HG02938 (cell line): Measurements from ENCODE around the gene HSPA6.
A peak's percentile ranks its signal among the peaks of the same experiment; 100 is the strongest.
"Not testable (repeated sequence)": the region's sequence is repeated elsewhere in the genome, so short reads cannot be mapped to it uniquely, and the experiment has no call there.

Experiments used
- ATAC-seq: cut with Tn5 transposase; IDR thresholded peaks from one replicate; pipeline ENCODE4 v1.9.1; 2021; ENCODE audit warnings: mild to moderate bottlenecking, moderate library complexity; ENCODE audit not compliant: unreplicated experiment

The HSPA6 gene

GRCh38 chr1:161531986-161532643 lies 7.8 kb downstream of the HSPA6 start:
- no peak for ATAC-seq

DNA sequence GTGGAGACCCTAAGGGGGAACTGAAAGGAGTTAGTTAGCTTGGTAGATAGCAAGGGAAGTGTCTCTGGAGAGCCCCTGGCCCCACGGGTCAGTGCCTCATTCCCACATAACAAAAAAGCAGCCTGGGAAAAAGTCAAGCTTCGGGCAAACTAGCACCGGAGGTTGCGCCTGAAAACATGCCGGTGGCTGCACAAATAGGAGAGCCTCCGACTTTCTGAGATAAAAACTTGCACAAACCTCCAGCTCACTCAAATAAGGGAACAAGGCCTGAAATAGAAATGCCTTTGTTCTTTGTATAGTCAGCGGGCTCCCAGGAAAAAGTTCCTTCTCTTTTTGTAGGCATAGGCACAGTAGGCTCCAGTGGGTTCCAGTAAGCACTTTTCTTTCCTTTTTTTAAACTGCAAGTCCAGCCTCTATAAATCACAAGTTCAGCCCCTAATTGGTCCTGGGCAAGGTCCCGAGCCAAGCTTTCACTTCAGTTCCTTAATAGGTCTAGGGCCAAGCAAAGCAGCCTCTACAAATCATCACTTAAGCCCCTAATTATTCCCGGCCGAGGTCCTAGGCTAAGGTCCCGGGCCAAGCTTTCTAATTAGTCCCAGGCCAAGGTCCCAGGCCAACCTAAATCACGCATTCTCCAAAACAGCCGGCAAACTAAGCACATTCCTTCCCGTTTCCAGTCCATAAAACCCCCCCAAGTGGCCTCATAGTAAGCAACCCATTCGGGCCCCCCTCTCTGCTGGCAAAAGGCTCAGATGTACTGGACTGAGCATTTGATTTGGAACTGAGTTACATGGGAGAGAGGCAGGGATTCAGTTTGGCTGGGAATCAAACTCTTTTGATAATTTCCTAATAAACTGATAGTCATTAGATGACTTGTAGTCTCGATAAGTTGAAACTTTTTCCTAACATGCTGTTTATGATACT lies 8.6 kb downstream of the HSPA6 start:
- not testable (repeated sequence) for ATAC-seq

DNA sequence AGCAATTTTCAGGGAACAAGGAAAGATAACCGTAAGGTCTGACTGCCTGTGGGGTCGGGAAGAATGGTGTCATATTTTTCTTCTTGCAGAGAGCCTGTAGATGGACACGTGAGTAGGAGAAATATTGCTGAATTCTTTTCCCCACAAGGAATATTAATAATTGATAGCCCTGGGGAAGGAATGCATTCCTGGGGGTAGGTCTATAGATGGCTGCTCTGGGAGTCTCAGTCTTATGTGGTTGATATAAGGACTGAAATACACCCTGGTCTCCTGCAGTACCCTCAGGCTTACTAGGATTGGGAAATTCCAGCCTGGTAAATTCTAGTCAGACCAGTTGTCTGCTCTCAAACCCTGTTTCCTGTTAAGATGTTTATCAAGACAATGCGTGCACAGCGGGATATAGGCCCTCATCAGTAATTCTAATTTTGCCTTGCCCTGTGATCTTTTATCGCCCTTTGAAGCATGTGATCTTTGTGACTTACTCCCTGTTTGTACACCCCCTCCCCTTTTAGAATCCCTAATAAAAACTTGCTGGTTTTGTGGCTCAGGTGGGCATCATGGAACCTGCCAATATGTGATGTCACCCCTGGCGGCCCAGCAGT lies 12.8 kb downstream of the HSPA6 start:
- ATAC-seq: not testable (repeated sequence)

- ATAC-seq: not testable (repeated sequence)
Observed at GRCh38 chr1:161538925-161539479, 14.7 kb downstream of the HSPA6 start.

- peak; percentile 53 for ATAC-seq
Observed at GRCh38 chr1:161539731-161540569, 15.6 kb downstream of the HSPA6 start.

GRCh38 chr1:161540570-161540960 lies 16.2 kb downstream of the HSPA6 start:
- peak; percentile 27 for ATAC-seq

DNA sequence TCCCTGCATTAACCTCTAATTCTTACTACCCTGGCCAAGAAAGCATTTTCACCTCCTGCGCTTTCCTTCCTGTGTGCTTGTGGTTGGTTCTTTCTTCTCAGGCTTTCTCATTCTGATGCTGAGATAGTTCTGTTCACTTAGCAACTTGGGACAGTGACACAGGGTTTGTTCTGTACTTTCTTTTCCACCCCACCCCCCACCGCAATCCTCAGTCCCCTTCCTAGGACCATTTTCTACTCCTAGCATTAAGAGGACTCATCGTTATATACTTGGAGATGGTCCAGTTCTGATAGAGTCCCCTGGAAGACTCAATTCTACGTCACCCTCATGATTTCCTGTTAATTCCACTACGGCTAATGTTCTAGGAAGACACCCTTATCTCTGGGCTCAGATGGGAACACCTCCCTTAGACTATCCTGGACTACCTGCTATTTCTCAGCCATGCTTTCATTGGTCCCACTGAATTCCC lies 17.8 kb downstream of the HSPA6 start:
- peak; percentile 61 for ATAC-seq

DNA sequence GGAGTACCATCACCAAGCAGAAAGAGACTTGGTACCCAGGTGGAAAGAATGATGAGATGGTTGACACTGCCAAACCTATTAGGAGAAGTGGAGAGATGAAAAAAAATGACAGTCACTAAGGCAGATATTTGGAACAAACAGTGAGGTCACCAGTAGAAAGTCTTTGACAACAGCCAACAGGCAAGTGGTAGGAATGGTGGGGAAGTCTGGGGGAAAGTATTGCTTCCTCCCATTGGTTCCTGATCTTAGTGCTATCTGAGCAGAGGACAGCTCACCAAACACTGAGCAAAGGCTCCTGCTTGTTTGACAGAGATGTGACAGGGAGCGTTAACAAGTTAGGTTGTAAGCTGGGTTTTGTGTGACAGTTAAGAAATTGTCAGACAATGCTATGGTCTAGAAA lies 18.8 kb downstream of the HSPA6 start:
- not testable (repeated sequence) for ATAC-seq

DNA sequence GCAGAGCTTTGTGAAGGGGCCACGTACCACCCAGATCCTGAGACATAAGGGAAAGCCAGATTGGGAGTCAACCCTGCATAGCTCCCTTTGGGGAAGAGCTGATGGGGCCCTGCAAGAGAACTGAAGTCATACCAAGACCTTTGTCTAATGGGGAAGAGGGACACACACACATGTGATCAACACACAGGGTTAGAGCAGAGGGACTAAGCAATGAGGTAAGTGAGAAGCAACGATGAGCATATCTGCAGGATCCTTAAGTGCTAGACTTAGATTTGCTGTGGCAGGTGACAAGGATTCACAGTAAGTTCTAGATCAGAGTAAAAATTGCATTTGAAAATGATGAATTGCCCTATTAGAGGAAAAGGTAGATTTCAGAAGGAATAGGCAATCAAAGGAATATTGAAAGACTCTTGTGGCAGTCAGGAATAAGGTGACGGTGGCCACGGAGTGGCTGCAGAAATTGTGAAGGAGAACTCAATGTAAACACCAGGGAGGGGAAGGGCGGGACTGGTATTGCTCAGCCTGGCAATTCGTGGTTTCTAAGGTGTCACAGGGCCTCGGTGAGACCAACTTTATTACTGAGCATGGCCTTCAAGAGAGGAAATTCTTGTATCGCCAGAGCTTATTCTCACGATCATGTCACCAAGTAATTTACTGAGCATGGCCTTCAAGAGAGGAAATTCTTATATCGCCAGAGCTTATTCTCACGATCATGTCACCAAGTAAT lies 20.8 kb downstream of the HSPA6 start:
- ATAC-seq: not testable (repeated sequence)

DNA sequence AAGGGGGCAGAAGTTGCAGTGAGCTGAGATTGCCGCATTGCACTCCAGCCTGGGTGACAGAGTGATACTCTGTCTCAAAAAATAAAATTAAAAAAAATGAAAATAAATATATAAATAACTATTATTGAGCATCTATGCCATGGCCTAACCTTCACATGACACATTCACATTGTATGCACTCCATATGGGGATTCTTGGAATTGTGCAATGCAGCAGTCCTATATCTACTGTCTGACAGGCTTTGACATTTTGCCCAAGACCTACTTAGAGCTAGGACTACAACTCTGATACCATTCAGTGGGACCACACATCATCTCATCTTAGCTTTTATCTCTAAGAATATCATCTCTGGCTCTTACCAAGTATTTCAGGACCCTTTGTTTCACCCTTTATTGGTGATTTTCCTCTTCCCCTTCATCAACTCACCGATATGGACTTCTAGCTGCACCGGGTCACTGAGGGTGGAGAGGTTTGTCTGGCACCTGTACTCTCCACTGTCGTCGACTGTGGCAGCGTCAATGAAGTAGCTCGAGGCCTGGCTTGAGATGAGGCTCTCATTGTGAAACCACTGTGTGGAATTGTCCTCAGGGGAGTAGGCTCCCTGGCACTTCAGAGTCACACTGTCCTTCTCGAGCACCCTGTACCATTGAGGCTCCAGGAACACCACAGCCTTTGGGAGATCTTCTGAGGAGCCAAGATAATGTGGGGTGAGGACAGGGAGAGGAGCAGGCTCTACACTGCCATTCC lies 23.8 kb downstream of the HSPA6 start:
- not testable (repeated sequence) for ATAC-seq

GRCh38 chr1:161548749-161549406 lies 24.5 kb downstream of the HSPA6 start:
- ATAC-seq: not testable (repeated sequence)

DNA sequence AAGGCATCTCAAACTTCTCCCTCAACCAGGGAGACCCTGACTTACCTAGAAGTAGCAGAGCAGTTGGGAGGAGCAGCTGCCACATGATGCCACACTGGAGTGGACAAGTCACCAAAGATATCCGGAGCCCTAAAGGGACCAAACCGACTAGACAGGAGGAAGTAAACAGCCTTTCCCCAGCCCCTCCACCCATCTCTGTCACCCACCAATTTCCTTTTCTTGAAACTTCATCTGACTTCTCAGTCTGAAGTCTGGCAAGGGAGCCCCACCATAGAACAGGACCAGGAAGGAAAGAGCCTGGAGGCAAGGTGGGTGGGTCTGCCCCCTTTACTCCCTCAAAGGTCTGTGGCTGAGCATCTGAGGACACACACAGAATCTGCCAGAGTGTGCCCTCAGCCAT lies 25.3 kb downstream of the HSPA6 start, which contains the start of gene FCGR3A:
Gene FCGR3A (minus strand): TSS at position 167 of the 400 bp plus-strand sequence. CDS start 82 bp downstream, at position 85.
- no peak for ATAC-seq

- ATAC-seq: not testable (repeated sequence)
Observed at GRCh38 chr1:161550942-161551341, 26.6 kb downstream of the HSPA6 start.

GRCh38 chr1:161553631-161554030 lies 29.3 kb downstream of the HSPA6 start:
- not testable (repeated sequence) for ATAC-seq

- ATAC-seq: not testable (repeated sequence)
Observed at GRCh38 chr1:161554340-161554739, 30.0 kb downstream of the HSPA6 start.

DNA sequence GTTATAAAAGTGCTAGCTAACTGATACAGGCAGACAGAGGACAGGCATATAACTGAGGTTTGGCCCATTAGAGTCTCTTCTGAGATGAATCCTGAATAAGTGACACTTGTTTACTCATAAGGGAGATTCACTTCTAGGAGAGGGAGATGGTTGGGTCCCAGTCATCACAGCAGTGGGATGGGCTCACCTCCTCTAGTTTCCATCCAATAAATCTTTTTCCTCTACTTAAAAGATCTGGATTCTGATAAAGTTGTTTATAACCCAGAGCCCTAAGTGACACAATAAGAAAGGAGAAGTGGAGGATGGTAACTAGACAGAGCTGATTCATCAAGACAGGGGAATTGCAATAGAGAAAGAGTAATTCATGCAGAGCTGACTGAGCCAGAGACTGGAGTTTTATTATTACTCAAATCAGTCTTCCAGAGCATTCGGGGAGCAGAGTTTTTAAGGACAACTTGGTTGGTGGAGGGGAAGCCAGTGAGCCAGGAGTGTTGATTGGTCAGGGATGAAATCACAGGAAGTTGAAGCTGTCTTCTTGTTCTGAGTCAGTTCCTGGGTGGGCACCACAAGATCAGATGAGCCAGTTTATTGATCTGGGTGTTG lies 30.6 kb downstream of the HSPA6 start:
- not testable (repeated sequence) for ATAC-seq

DNA sequence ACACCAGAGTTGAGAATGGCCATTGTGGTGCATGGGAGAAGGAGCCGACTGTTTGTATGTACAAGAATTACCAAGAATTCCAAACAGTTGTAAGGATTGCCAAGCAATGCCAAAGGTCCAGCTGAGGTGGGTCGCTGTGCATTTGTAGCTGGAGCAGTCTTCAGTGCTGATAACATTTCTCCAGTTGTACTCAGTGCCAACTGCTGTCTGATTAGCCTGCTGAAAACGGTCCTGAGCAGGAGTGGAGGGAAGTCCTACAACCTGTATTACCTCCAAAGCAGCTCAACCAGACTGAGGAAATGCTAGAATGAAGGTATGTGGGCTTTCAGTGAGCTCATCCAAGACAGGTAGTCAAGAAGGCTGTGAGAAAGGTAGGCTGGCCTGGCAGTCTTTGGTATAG lies 31.8 kb downstream of the HSPA6 start:
- not testable (repeated sequence) for ATAC-seq

DNA sequence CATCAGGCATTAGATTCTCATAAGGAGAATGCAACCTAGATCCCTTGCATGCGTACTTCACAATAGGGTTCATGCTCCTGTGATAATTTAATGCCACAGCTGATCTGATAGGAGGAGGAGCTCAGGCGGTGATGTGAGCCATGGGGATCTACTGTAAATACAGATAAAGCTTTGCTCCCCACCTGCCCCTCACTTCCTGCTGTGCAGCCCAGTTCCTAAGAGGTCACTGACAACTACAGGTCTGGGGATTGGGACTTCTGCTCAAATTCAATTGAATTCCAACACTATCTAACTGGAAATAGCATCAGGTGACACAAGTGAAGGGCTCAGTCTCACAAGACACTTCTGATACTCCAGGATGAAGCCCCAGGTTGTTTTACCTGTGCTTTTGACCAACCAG lies 32.6 kb downstream of the HSPA6 start:
- ATAC-seq: not testable (repeated sequence)
